GM12864 (cell line): ENCODE data around the gene ZBTB43.

ENCODE experiments used
- DNase-seq: peaks from one replicate; pipeline ENCODE4 v3.0.0-alpha.2; 2011; ENCODE audit warnings: low read depth
- H3K4me3 ChIP-seq: 2 replicates; pipeline ENCODE4 v1.5.1; 2011; ENCODE audit warnings: mild to moderate bottlenecking, low read depth, low read length, control low read depth
- CTCF ChIP-seq: IDR thresholded peaks from 2 replicates; pipeline ENCODE4 v1.5.1; 2011; ENCODE audit warnings: low read depth, mild to moderate bottlenecking, moderate library complexity, low read length, control low read depth, inconsistent platforms; ENCODE audit errors: missing control alignments

ZBTB43 gene

GRCh38 chr9:126864771-126865170 lies 59.9 kb downstream of the ZBTB43 start:
- DNase-seq = no peak
- no peak for TF ChIP-seq CTCF
- H3K4me3 ChIP-seq = no peak overlapping the region

- no peak for TF ChIP-seq CTCF
- DNase-seq = no peak
- no peak overlapping the region for H3K4me3 ChIP-seq
These were observed 64.5 kb downstream of the ZBTB43 start for GRCh38 chr9:126869368-126869767.

- TF ChIP-seq CTCF = no peak
- no peak overlapping the region for H3K4me3 ChIP-seq
- no peak for DNase-seq
These were observed 67.7 kb downstream of the ZBTB43 start for GRCh38 chr9:126872516-126872915.

- H3K4me3 ChIP-seq = no peak overlapping the region
- DNase-seq = no peak
- TF ChIP-seq CTCF = no peak
These were observed 69.9 kb downstream of the ZBTB43 start for GRCh38 chr9:126874546-126875314.

- no peak overlapping the region for H3K4me3 ChIP-seq
- no peak for TF ChIP-seq CTCF
- no peak for DNase-seq
These were observed 71.1 kb downstream of the ZBTB43 start for GRCh38 chr9:126875756-126876510.

GRCh38 chr9:126876531-126876930 lies 71.7 kb downstream of the ZBTB43 start:
- TF ChIP-seq CTCF = no peak

More at GRCh38 chr9:126876531-126876930, 71.7 kb downstream of the ZBTB43 start:
- H3K4me3 ChIP-seq = no peak overlapping the region
- no peak for DNase-seq
